Measurements from ENCODE around the gene GTSE1. TPM values are rescaled to one million over a fixed set of nuclear protein-coding genes. Genes with fewer than 3 reads are reported as not detected.
"Not testable (repeated sequence)": the region's sequence is repeated elsewhere in the genome, so short reads cannot be mapped to it uniquely, and the experiment has no call there.

GTSE1 gene
- total RNA-seq, 1 experiment from 2014 or later = 64.6 TPM

DNA sequence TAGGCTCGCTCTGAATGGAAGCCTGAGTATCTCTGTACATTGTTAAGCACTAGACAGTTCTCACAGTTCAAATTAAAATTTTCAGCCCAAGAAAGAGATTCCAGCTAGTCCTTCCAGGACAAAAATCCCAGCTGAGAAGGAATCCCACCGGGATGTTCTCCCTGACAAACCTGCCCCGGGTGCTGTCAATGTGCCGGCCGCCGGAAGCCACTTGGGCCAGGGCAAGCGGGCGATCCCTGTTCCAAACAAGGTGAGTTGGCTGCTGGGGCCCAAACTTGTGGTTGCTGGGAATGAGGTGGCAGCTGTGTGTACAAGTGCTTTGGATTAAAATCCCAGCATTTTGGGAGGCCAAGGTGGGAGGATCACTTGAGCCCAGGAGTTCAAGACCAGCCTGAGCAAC is 15.4 kb downstream of the GTSE1 start:
- intact Hi-C loops (cut with micrococcal nuclease; ENCODE audit: unreplicated experiment) = loop anchor here (5.0 kb wide), 1 partner anchor 315 kb away; no protein-coding TSS in a partner anchor
- BruUV-seq (replicated peaks) = no TSS peak
- POLR2A ChIA-PET (ENCODE audit: unreplicated experiment) = no interaction called here

DNA sequence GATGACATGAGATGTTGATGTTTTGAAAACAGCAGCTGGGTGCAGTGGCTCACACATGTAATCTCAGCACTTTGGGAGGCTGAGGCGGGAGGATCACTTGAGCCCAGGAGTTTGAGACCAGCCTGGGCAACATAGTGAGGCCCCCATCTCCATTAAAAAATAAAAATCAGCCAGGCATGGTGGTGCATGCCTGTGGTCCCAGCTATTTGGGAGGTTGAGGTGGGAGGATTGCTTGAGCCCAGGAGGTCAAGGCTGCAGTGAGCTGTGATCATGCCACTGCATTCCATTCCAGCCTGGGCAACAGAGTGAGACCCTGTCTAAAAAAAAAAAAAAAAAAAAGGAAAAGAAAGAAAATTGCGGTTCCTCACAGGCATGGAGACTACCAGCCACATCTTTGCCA is 16.2 kb downstream of the GTSE1 start:
- H3K4me1 ChIP-seq (replicated peaks; ENCODE audit: insufficient read depth); H3K27me3 ChIP-seq (ENCODE audit: insufficient read depth, low read depth); DNase-seq; H3K4me2 ChIP-seq; H3K9me3 ChIP-seq (ENCODE audit: insufficient read depth, low read depth); POLR2A ChIA-PET (ENCODE audit: unreplicated experiment); H3K36me3 ChIP-seq (ENCODE audit: low read depth); H3K27ac ChIP-seq; H2AFZ ChIP-seq; BruUV-seq (replicated peaks); H4K20me1 ChIP-seq (ENCODE audit: insufficient read depth); H3K9me2 ChIP-seq (ENCODE audit: insufficient read depth); H3K79me2 ChIP-seq (ENCODE audit: low read depth); H3F3A ChIP-seq (ENCODE audit: insufficient read depth, low read depth); H3K4me3 ChIP-seq: not testable (repeated sequence)
- intact Hi-C loops (cut with micrococcal nuclease; ENCODE audit: unreplicated experiment) = loop anchor here (5.0 kb wide), 1 partner anchor 316 kb away; no protein-coding TSS in a partner anchor
- CTCF ChIA-PET = interaction anchor here (0.7 to 0.9 kb wide), 3 partner anchors 9 to 229 kb away, joined by 4 to 14 read pairs (median 13); no protein-coding TSS in a partner anchor

More for the DNA sequence above, 15.4 kb downstream of the GTSE1 start:
- Histone ChIP-seq H3K4me3 (no peak overlapping the region), H3F3A (ENCODE audit: insufficient read depth, low read depth) (peaks cover 5% of the 10 kb centered on the region; the same call in 1 of the 2 replicates), H3K9me3 (ENCODE audit: insufficient read depth, low read depth) (no peaks in the 10 kb centered on the region), H3K4me2 (no peak overlapping the region), H3K4me1 (replicated peaks; ENCODE audit: insufficient read depth) (no peaks in the 10 kb centered on the region), H3K9me2 (ENCODE audit: insufficient read depth) (no peaks in the 10 kb centered on the region), H3K79me2 (ENCODE audit: low read depth) (peaks cover 13% of the 10 kb centered on the region), H3K27ac (no peak overlapping the region), H2AFZ (no peak overlapping the region), H4K20me1 (ENCODE audit: insufficient read depth) (no peaks in the 10 kb centered on the region), H3K36me3 (ENCODE audit: low read depth) (0 out of 2 replicates have a peak, but pooled peaks cover 4% of the 10 kb centered on the region), H3K27me3 (ENCODE audit: insufficient read depth, low read depth) (no peaks in the 10 kb centered on the region)
- CTCF ChIA-PET = no interaction called here
- DNase-seq = no peak
- no peak for TF ChIP-seq EZH2 (IDR thresholded peaks at IDR 0.05; ENCODE audit: low read depth)
- TF ChIP-seq, protein P1, sequence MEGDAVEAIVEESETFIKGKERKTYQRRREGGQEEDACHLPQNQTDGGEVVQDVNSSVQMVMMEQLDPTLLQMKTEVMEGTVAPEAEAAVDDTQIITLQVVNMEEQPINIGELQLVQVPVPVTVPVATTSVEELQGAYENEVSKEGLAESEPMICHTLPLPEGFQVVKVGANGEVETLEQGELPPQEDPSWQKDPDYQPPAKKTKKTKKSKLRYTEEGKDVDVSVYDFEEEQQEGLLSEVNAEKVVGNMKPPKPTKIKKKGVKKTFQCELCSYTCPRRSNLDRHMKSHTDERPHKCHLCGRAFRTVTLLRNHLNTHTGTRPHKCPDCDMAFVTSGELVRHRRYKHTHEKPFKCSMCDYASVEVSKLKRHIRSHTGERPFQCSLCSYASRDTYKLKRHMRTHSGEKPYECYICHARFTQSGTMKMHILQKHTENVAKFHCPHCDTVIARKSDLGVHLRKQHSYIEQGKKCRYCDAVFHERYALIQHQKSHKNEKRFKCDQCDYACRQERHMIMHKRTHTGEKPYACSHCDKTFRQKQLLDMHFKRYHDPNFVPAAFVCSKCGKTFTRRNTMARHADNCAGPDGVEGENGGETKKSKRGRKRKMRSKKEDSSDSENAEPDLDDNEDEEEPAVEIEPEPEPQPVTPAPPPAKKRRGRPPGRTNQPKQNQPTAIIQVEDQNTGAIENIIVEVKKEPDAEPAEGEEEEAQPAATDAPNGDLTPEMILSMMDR (conservative IDR thresholded peaks at IDR 0.05) = no peak

DNA sequence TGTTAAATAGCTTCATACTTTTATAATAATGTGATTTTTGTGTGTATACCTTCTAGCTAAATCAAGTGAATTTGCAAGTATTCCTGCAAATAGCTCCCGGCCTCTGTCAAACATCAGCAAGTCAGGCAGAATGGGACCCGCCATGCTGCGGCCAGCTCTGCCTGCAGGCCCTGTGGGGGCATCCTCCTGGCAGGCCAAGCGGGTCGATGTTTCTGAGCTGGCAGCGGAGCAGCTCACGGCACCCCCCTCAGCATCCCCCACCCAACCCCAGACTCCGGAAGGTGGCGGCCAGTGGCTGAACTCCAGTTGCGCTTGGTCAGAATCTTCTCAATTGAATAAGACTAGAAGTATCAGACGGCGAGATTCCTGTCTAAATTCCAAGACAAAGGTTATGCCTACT is 19.3 kb downstream of the GTSE1 start:
- H4K20me1 ChIP-seq (ENCODE audit: insufficient read depth) = no peaks in the 10 kb centered on the region
- ChIA-PET POLR2A (ENCODE audit: unreplicated experiment) (interaction anchor here (0.6 kb wide), 2 partner anchors 133 to 198 kb away, joined by 5 to 7 read pairs; no protein-coding TSS in a partner anchor), CTCF (no interaction called here)
- no peak overlapping the region for H3K4me3 ChIP-seq
- H3K79me2 ChIP-seq (ENCODE audit: low read depth) = no peaks in the 10 kb centered on the region
- no peak for TF ChIP-seq EZH2 (IDR thresholded peaks at IDR 0.05; ENCODE audit: low read depth)
- TF ChIP-seq, protein P1 (conservative IDR thresholded peaks at IDR 0.05) = no peak
- H3K9me2 ChIP-seq (ENCODE audit: insufficient read depth) = no peaks in the 10 kb centered on the region
- H2AFZ ChIP-seq = no peak overlapping the region
- no peaks in the 10 kb centered on the region for H3K27me3 ChIP-seq (ENCODE audit: insufficient read depth, low read depth)
- BruUV-seq (replicated peaks) = no TSS peak
- H3K9me3 ChIP-seq (ENCODE audit: insufficient read depth, low read depth) = no peaks in the 10 kb centered on the region
- no peak overlapping the region for H3K27ac ChIP-seq
- DNase-seq = no peak
- intact Hi-C loops (cut with micrococcal nuclease; ENCODE audit: unreplicated experiment) = no loop called here
- H3K4me1 ChIP-seq (replicated peaks; ENCODE audit: insufficient read depth) = no peaks in the 10 kb centered on the region
- H3K36me3 ChIP-seq (ENCODE audit: low read depth) = 0 out of 2 replicates have a peak, but pooled peaks cover 5% of the 10 kb centered on the region
- H3K4me2 ChIP-seq = no peak overlapping the region
- peaks cover 5% of the 10 kb centered on the region; the same call in 1 of the 2 replicates for H3F3A ChIP-seq (ENCODE audit: insufficient read depth, low read depth)

DNA sequence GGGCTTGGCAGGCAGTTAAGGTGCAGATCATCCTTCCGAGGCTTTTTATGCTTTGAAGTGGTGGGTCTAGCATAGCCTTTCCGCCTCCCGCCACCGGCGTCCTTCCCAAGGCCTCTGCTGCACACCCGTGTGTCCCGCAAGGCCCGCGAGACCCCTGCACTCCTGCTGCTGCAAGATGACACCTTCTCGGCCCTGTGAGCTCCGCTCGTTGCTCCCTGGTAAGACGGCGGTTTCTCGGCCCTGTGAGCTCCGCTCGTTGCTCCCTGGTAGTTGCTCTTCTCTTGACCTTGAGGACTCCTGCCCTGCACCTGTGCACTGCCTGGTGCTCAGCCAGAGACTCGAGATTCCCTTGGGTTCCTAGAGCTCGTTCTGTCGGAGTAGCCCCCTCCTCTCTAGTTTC is 21.0 kb downstream of the GTSE1 start:
- DNase-seq = no peak
- intact Hi-C loops (cut with micrococcal nuclease; ENCODE audit: unreplicated experiment) = no loop called here
- H3K9me3 ChIP-seq (ENCODE audit: insufficient read depth, low read depth) = no peaks in the 10 kb centered on the region
- no peaks in the 10 kb centered on the region for H4K20me1 ChIP-seq (ENCODE audit: insufficient read depth)
- H3K4me1 ChIP-seq (replicated peaks; ENCODE audit: insufficient read depth) = no peaks in the 10 kb centered on the region
- ChIA-PET POLR2A (ENCODE audit: unreplicated experiment) (no interaction called here), CTCF (no interaction called here)
- no peak overlapping the region for H2AFZ ChIP-seq
- no TSS peak for BruUV-seq (replicated peaks)
- no peak overlapping the region for H3K4me3 ChIP-seq
- no peak overlapping the region for H3K4me2 ChIP-seq
- no peaks in the 10 kb centered on the region for H3K79me2 ChIP-seq (ENCODE audit: low read depth)
- no peak overlapping the region for H3K27ac ChIP-seq
- 0 out of 2 replicates have a peak, but pooled peaks cover 8% of the 10 kb centered on the region for H3K36me3 ChIP-seq (ENCODE audit: low read depth)
- H3F3A ChIP-seq (ENCODE audit: insufficient read depth, low read depth) = no peaks in the 10 kb centered on the region; the same call in 1 of the 2 replicates
- H3K27me3 ChIP-seq (ENCODE audit: insufficient read depth, low read depth) = no peaks in the 10 kb centered on the region
- no peaks in the 10 kb centered on the region for H3K9me2 ChIP-seq (ENCODE audit: insufficient read depth)
- TF ChIP-seq EZH2 (IDR thresholded peaks at IDR 0.05; ENCODE audit: low read depth) = no peak
